Neural progenitor cell (in vitro differentiated cells): ENCODE measurements around the gene LITAFD.

Source experiments
- CTCF ChIP-seq: fragments of 200-600 bp; sonication (generic); IDR thresholded peaks from 2 replicates; pipeline ENCODE4 v1.5.1; 2017; ENCODE audit warnings: antibody characterized with exemption, mild to moderate bottlenecking
- EZH2 ChIP-seq: fragments of 200-600 bp; sonication (generic); IDR thresholded peaks from 2 replicates; pipeline ENCODE4 v1.6.1; 2017; ENCODE audit warnings: antibody characterized with exemption, mild to moderate bottlenecking, moderate library complexity
- EZH2phosphoT487 ChIP-seq: fragments of 200-600 bp; sonication (generic); IDR thresholded peaks from 2 replicates; pipeline ENCODE4 v1.6.1; 2017; ENCODE audit warnings: antibody characterized with exemption

DNA sequence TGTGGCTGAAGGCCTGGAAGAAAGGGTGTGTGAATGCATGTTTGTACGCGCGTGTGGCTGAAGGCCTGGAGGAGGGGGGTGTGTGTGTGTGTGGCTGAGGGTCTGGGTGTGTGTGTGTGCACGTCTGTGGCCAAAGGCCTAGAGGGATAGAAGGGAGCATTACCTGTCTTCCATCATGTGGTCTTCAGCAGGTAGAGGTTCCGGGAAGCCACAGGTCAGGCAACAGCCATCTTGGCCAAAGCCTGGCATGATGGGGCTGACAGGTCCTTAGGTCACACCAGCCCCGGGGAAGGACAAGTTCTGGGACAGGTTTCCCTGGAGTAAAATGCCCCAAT, 5.2 kb downstream of the LITAFD start:
- TF ChIP-seq CTCF: no peak
- TF ChIP-seq EZH2: no peak
- no peak for TF ChIP-seq EZH2phosphoT487
